NCI-H2227 (cell line): Measurements from ENCODE around the gene ZSCAN1.
A peak's percentile ranks its signal among the peaks of the same experiment; 100 is the strongest.
"Not testable (repeated sequence)": the region's sequence is repeated elsewhere in the genome, so short reads cannot be mapped to it uniquely, and the experiment has no call there.

Source experiments
- DNase-seq: peaks from one replicate; lab custom pipeline; 2025; ENCODE audit not compliant: unreplicated experiment; lab: John Stamatoyannopoulos, UW

Gene ZSCAN1

DNA sequence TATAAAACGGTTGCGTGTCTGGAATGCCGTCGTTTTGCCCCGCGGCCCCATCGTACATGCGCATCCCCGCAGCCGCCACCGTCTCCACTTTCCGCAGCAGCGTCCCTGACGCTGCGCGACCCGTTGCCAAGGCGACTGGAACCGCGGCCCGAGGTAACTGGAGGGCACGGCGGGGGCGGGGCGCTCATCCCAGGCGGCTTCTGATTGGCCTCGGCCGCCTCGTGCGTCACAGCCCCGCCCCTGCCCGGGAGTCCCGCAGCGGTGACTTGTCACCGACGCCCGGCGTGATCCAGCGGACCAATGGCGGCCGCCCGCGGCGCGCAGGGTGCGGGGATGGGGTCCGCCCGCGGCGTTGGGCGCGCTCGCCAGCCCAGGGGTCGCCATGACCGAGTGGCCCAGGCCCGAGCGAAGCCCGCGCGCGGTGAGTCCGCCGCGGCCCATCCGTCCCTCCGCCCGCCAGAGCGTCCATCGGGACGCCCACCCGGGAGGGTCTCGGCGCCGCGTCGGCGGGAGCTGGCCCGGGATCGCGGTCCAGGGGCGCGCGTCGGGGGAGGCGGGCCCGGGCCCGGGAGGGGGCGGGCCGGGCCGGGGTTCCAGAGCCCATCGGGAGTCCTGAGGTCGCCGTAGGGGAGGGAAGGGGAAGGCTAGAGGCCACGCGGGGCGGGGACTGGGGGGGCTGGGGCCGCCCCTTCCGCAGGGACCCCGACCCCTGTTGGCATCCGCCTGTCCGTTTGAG, at the start of gene ZSCAN1:
TSS of gene ZSCAN1 (plus strand) at position 285 of the 736 bp plus-strand sequence. CDS start 3,812 bp downstream, outside the sequence.
- DNase-seq = peak; percentile 89

GRCh38 chr19:57992841-57993240, 41.0 kb upstream of the ZSCAN1 start:
- DNase-seq = no peak

DNA sequence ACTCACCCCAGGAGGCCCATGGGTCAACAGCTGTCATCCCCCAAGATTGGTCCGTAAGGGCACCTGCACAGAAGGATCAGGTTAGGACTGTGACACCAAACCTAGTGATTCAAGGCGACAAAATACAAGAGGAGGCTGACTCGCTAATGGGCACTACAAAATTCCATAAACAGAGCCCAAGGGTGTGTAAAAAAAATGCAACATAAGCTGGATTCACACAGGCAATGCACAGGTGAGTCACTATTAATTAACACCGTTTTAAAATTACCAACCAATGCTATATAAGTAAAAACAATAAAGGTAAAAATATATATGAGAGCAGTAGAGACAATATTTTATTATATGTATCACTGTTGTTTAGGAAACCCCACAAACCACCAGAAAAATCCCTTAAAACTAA, 33.1 kb upstream of the ZSCAN1 start:
- DNase-seq = no peak

GRCh38 chr19:58001895-58002369, 31.9 kb upstream of the ZSCAN1 start:
- DNase-seq = peak; percentile 76

DNA sequence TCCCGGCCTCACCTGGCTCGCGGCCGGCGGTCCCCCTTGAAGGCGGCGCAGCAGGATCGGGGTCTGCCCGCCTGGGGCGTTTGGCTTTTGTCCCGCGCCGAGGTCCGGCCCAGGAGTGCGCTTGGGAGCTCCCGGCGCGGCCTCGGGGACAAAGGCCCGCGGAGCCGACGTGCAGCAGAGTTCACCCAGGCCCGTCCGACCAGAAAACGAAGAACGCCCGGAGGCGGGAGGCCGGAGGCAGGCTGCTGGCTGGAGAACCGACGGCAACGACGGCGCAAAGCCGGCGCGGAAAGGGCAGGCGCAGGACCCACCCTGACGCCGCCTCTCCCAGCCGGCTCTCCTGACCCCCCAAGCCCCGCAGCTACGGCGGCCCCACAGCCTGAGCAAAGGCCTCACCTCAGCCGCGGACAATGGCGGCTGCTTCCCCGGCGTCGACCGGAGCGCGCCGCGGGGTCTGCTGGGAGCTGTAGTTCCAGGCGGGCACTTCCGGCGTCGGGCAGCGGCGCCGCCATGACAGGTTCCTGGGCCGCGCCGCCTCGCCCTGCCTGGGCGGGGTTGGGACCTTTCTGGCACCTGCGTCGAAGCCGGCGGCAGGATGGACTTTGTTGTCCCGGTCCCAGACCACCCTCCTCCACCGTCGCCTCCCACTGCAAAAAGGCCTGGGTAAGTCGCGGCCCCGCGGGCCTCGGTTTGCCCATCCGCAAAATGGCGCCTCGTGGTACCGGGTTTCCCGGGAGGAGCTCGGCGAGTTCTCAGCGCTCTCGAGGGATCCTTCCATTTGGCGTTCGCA, 31.2 kb upstream of the ZSCAN1 start, which contains the start of gene ZNF606:
TSS of gene ZNF606 (minus strand) at position 437 of the 790 bp plus-strand sequence. CDS start 1,501 bp downstream, outside the sequence.
- DNase-seq = peak; percentile 98

DNA sequence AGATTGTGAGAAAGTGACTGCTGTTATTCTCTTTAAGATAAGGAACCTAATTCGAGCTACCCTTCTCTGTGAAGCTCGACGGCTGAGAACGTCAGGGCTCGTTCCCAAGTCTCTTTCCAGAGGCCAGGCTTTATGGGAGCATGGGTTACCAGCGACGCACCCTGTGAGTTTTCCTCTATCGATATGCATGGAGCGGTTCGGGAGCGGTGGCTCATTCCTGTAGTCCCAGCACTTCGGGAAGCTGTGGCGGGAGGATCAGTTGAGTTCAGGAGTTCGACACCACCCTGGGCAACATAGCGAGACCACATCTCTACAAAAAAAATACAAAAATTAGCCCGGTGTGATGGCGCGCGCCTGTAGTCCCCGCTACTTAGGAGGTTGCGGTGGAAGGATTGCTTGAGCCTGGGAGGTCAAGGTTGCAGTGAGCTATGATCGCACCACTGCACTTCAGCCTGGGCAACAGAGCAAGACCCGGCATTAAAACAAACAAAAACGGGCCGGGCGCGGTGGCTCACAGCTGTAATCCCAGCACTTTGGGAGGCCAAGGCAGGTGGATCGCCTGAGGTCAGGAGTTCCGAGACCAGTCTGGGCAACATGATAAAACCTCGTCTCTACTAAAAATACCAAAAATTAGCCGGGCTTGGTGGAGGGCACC, 30.5 kb upstream of the ZSCAN1 start:
- DNase-seq = no peak

- DNase-seq = no peak
Measured at GRCh38 chr19:58007285-58007684, 26.5 kb upstream of the ZSCAN1 start.

GRCh38 chr19:58008877-58009276, 24.9 kb upstream of the ZSCAN1 start:
- DNase-seq = not testable (repeated sequence)

- no peak for DNase-seq
Measured at GRCh38 chr19:58009301-58009665, 24.5 kb upstream of the ZSCAN1 start.

DNA sequence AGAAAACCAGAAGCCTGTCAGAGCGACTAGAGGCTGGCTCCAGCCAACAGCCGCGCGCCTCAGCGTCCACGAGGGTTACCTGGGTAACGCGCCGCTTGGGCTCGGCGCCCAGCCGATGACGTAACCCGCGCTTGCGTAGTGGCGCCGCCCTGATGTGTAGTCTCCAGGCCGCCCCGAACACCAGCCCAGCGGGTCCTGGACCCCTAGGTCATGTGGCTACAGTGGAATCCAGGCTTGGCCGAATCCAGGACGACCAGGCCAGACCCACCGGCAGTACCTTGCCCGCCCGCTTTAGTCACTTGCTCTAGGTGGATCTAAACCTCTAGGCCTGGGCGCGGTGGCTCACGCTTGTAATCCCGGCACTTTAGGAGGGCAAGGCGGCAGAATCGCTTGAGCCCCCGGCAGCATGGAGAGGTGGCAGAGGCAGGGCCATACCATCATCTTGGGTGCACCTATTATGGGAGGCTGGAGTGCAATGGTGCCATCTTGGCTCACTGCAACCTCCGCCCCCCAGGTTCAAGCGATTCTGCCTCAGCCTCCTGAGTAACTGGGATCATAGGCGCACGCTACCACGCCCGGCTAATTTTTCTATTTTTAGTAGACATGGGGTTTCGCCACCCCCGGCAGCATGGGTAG, 24.0 kb upstream of the ZSCAN1 start:
- peak; percentile 97 for DNase-seq

DNA sequence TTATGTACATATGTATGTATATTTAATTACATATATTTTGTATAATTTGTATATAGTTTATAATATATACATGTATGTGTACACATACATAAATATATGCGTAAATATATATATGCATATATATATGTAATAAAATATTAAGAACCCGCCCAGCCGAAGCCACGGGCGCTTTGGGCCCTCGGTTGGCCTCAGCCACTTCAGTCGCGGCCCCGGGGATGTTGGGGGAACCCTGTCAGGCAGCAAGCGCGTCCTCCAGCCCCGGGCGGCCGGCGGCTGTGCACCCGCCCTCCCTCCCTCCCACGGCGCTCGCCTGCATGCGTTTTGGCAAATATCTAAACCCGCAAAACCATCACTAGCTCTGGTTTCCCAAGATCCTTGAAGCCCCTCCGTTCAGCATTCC, 23.3 kb upstream of the ZSCAN1 start:
- DNase-seq = no peak

GRCh38 chr19:58014141-58014540, 19.7 kb upstream of the ZSCAN1 start:
- DNase-seq = no peak

- DNase-seq = no peak
Measured at GRCh38 chr19:58020129-58020528, 13.7 kb upstream of the ZSCAN1 start.

GRCh38 chr19:58021541-58022282, 12.1 kb upstream of the ZSCAN1 start:
- peak; percentile 38 for DNase-seq

DNA sequence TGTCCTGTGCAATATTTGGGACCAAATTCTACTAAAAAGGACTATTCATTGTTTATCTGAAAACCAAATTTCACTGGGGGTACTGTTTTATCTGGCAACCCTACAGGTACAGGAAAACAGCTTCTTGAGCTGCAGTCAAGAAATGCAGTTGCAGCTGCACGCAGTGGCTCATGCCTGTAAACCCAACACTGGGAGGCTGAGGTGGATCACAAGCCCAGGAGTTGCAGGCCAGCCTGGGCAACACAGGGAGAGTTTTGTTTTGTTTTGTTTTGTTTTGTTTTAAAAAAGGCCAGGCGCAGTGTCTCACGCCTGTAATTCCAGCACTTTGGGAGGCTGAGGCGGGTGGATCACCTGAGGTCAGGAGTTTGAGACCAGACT, 11.6 kb upstream of the ZSCAN1 start:
- no peak for DNase-seq

DNA sequence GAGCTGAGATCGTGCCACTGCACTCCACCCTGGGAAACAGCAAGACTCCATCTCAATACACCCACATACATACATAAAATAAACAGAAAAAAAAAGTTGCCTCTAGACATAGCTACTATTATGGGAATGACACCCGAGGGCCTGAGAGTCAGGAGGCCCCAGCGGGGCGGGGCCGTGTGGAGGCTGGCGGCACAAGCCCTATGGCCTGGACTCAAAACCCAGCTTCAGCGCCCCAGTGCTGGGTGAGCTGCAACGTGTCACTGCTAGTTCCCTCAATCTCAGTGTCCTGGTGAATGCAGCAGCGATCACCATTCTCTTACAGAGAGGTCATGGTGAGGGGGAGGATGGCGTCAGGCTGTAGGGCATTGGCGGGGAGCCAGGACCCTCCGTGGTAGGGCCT, 9.2 kb upstream of the ZSCAN1 start:
- DNase-seq = no peak

DNA sequence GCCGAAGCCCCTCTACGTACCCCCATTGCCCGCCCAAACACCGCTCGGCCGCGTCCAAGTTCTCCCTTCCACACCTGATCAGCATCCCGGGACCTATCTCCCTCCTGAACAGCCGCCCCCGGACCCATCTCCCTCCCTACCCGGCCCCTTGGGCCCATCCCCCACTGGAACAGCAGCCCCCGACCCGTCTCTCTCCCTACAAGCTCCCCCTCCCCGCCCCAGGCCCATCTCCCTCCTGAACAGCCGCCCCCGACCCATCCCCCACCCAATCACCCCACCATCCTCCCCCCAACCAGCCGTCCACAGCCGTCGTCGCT, 610 bp downstream of the ZSCAN1 start:
- DNase-seq = no peak

- no peak for DNase-seq
Measured at GRCh38 chr19:58035863-58036262, 2.0 kb downstream of the ZSCAN1 start.

GRCh38 chr19:58037927-58038687, 4.3 kb downstream of the ZSCAN1 start:
- peak; percentile 32 for DNase-seq

DNA sequence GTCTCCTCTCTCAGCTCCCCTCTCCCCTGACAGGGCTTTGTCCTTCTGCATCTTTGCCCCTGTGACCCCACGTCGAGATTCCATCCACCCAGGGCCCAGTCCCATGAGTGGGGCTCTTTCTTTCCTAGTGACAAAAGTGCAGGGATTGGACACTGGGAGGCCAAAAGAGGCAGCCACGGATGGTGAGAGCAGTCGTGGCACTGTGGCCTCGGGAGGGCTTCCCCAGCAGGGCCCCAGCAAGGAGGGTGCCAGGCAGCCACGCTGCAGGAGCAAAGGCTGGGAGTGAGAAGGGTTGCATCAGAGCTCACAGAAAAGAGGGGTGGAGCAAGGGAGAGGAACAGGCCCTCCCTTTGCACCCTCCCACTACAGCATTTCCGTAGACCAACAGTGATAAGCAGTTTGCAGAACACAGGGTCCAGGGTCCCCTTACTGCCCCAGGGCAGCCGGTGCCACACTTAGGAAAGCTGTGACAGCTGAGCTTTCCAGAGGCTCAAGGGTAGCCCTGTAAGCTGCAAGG, 4.9 kb downstream of the ZSCAN1 start:
- DNase-seq = no peak
